MM.1S (cell line): ENCODE results near the gene CDKN3.

Experiments used
- CTCF ChIP-seq: fragments of 300-600 bp; sonication (generic); IDR thresholded peaks from 2 replicates; pipeline ENCODE4 v1.5.1; 2016; ENCODE audit warnings: antibody characterized with exemption, low read length, mixed read lengths
- EZH2 ChIP-seq: fragments of 300-600 bp; sonication (generic); optimal IDR thresholded peaks from 2 replicates; pipeline ENCODE3; 2017; ENCODE audit warnings: low read depth, mild to moderate bottlenecking, antibody characterized with exemption, low read length, mixed read lengths
- EZH2phosphoT487 ChIP-seq: fragments of 300-600 bp; sonication (generic); IDR thresholded peaks from 2 replicates; pipeline ENCODE4 v1.6.1; 2018; ENCODE audit warnings: antibody characterized with exemption, low read length

GRCh38 chr14:54410215-54410614, 13.4 kb downstream of the CDKN3 start:
- TF ChIP-seq EZH2 (no peak), CTCF (no peak), EZH2phosphoT487 (no peak)
